Mesenteric fat pad (tissue), 1 donor: ENCODE data around the gene BCKDHB. TPM values are rescaled to one million over a fixed set of nuclear protein-coding genes. Genes with fewer than 3 reads are reported as not detected.

Experiments
- DNase-seq: peaks from one replicate; pipeline ENCODE4 v3.0.0-alpha.2; 2020; ENCODE audit warnings: low spot score
- total RNA-seq: library from RNA; stranded (reverse); fragmentation: NEBNext Ultra II Directional; extraction: Animal tissue kit (Norgen Biotek cat#: 25700); gene quantifications from one replicate; pipeline ENCODE4 v1.2.1, GENCODE V29; 2021
- donor health status: DM: yes; HTN: yes; CAD: no.

The BCKDHB gene
- total RNA-seq, 1 donor from 2014 or later = 18.2 TPM

DNA sequence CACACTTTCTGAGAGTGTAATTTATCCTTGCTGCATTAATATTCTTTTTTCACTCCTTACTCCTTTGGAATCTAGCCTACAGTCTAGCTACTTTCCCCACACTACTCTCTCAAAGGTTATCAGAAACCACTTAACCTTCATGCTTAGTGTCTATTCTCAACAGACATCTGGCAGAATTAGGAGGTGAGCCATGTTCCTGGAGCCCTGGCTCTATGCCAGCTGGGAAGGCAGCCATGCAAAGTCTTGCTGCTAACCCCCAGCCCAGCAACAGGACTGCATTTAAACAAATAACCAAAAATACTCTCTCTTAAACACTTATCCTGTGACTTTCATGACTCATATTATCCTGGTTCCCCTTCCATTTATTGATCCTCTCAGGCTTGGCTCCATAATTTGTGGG, 260.2 kb downstream of the BCKDHB start:
- no peak for DNase-seq

GRCh38 chr6:80376411-80376810, 269.9 kb downstream of the BCKDHB start:
- no peak for DNase-seq

GRCh38 chr6:80380566-80380965, 274.1 kb downstream of the BCKDHB start:
- no peak for DNase-seq

DNA sequence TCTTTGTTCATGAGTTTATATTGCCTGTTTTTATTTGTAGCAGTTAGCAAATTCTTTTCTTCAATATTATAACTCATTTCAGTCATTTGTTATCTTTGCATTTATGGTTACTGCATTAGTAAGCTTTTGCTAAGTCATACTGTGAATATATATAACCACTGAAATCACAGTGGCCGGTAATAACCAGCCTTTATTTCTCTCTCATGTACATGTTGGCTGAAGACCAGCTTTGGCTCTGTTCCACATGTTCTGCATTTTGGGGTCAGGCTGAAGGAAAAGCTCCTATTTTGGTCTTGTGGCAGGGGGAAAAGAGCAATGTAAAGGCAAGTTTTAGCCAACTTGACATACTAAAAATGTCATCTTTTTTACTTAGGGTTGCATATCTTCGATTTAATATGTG, 276.3 kb downstream of the BCKDHB start:
- DNase-seq = no peak

DNA sequence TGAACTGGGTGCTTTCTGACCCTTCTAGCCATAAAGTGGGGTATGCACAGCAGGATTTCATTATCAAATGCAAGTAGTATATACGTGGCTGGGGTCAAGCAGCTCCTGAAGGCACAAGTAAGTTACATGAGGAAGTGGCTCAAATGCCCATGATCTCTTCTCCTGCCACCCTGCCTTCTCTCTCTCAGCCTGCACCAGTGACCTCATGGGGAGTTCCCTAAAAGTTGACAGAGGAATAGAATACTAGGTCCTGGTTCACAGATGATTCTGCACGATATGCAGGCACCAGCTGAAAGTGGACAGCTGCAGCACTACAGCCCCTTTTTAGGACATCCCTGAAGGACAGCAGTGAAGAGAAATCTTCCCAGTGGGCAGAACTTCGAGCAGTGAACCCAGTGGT, 282.0 kb downstream of the BCKDHB start:
- no peak for DNase-seq

Other genes starting within 250 kb of the BCKDHB start
- 0.58 TPM for gene ELOVL4, start 159.1 kb upstream of the BCKDHB start, total RNA-seq
- gene TTK, start 102.0 kb upstream of the BCKDHB start, total RNA-seq = 0.58 TPM